MCF 10A (cell line): ENCODE measurements around the gene PRSS21. TPM values are rescaled to one million over a fixed set of nuclear protein-coding genes. Genes with fewer than 3 reads are reported as not detected.
A peak's percentile ranks its signal among the peaks of the same experiment; 100 is the strongest.

ENCODE experiments used
- BruUV-seq: library from RNA; stranded (reverse); fragments of 400-500 nt; replicated peaks from 2 replicates; lab custom pipeline; 2021; lab: Mats Ljungman, UMichigan
- CTCF ChIA-PET: fragments of 300-600 bp; sonication (Branson Sonifier 250); formaldehyde crosslinking; extraction: SDS; loops from one replicate; lab custom pipeline; 2021; ENCODE audit warnings: antibody characterized with exemption, inconsistent platforms; lab: Yijun Ruan, JAX
- POLR2A ChIA-PET: fragments of 300-600, 350-650 bp; sonication (Branson Sonifier 250); formaldehyde crosslinking; extraction: SDS; loops from one replicate; lab custom pipeline; 2020; ENCODE audit warnings: antibody characterized with exemption, inconsistent platforms; lab: Yijun Ruan, JAX
- DNase-seq: peaks from one replicate; pipeline ENCODE4 v3.0.0-alpha.2; 2018; ENCODE audit not compliant: unreplicated experiment
- H3K27ac Mint-ChIP-seq: one replicate; pipeline ENCODE4 v1.8.0; 2022; ENCODE audit warnings: mild to moderate bottlenecking, low read depth, mixed read lengths; ENCODE audit not compliant: unreplicated experiment
- H3K27me3 Mint-ChIP-seq: one replicate; pipeline ENCODE4 v1.8.0; 2022; ENCODE audit warnings: mixed read lengths; ENCODE audit not compliant: insufficient read depth, unreplicated experiment
- H3K36me3 Mint-ChIP-seq: one replicate; pipeline ENCODE4 v1.8.0; 2022; ENCODE audit warnings: mild to moderate bottlenecking, moderate library complexity, mixed read lengths; ENCODE audit not compliant: insufficient read depth, unreplicated experiment
- H3K4me1 Mint-ChIP-seq: one replicate; pipeline ENCODE4 v1.8.0; 2022; ENCODE audit warnings: mixed read lengths; ENCODE audit not compliant: insufficient read depth, unreplicated experiment
- H3K4me3 Mint-ChIP-seq: one replicate; pipeline ENCODE4 v1.8.0; 2022; ENCODE audit warnings: mild to moderate bottlenecking, moderate library complexity, mixed read lengths; ENCODE audit not compliant: unreplicated experiment
- H3K9me3 Mint-ChIP-seq: one replicate; pipeline ENCODE4 v1.8.0; 2022; ENCODE audit warnings: mixed read lengths; ENCODE audit not compliant: unreplicated experiment
- CTCF ChIP-seq: fragments of 200-600 bp; IDR thresholded peaks from one replicate; pipeline ENCODE4 v1.8.0; 2022; ENCODE audit warnings: antibody characterized with exemption, mild to moderate bottlenecking; ENCODE audit not compliant: unreplicated experiment
- intact Hi-C: fragments of 100-400 bp; cut with micrococcal nuclease; formaldehyde crosslinking; loops from 2 replicates; pipeline ENCODE4 v1.14.1; 2022
- total RNA-seq: library from RNA; stranded (reverse); gene quantifications from 2 replicates; pipeline ENCODE4 v1.2.3, GENCODE V29; 2022

Gene PRSS21
- total RNA-seq, 1 experiment from 2014 or later, result 16.4 TPM

GRCh38 chr16:2853531-2854073, 36.6 kb downstream of the PRSS21 start:
- no peak overlapping the region for H3K4me3 Mint-ChIP-seq
- POLR2A ChIA-PET, result no interaction called here
- peaks cover 13% of the 10 kb centered on the region for H3K27me3 Mint-ChIP-seq
- H3K4me1 Mint-ChIP-seq, result peaks cover 6% of the 10 kb centered on the region
- CTCF ChIA-PET, result interaction anchor here (0.7 to 1.9 kb wide), 6 partner anchors 10 to 180 kb away, joined by 3 to 7 read pairs (median 4); no protein-coding TSS in a partner anchor
- no TSS peak for BruUV-seq
- no peaks in the 10 kb centered on the region for H3K36me3 Mint-ChIP-seq
- intact Hi-C loops, result no loop called here
- no peak for TF ChIP-seq CTCF
- no peak for DNase-seq
- H3K9me3 Mint-ChIP-seq, result peaks cover 10% of the 10 kb centered on the region
- no peak overlapping the region for H3K27ac Mint-ChIP-seq

- ChIA-PET POLR2A (interaction anchor here (0.7 to 0.9 kb wide), 2 partner anchors 19 to 77 kb away, joined by 3 read pairs; no protein-coding TSS in a partner anchor), CTCF (interaction anchor here (0.6 to 1.9 kb wide), 7 partner anchors 9 to 179 kb away, joined by 3 to 7 read pairs (median 4); no protein-coding TSS in a partner anchor)
- DNase-seq, result no peak
- peaks cover under 1% of the 10 kb centered on the region for H3K27me3 Mint-ChIP-seq
- no peak overlapping the region for H3K27ac Mint-ChIP-seq
- peaks cover 10% of the 10 kb centered on the region for H3K9me3 Mint-ChIP-seq
- peak; percentile 73 for TF ChIP-seq CTCF
- H3K4me1 Mint-ChIP-seq, result peaks cover 6% of the 10 kb centered on the region
- no peak overlapping the region for H3K4me3 Mint-ChIP-seq
- intact Hi-C loops, result no loop called here
- no peaks in the 10 kb centered on the region for H3K36me3 Mint-ChIP-seq
- BruUV-seq, result no TSS peak
Measured at GRCh38 chr16:2854700-2855309, 37.8 kb downstream of the PRSS21 start.

- BruUV-seq, result no TSS peak
- Mint-ChIP-seq H3K4me3 (no peak overlapping the region), H3K4me1 (peaks cover 6% of the 10 kb centered on the region), H3K27me3 (no peaks in the 10 kb centered on the region), H3K27ac (no peak overlapping the region), H3K36me3 (no peaks in the 10 kb centered on the region), H3K9me3 (peaks cover 10% of the 10 kb centered on the region)
- ChIA-PET CTCF (interaction anchor here (0.7 kb wide), 1 partner anchor 15 kb away, joined by 3 read pairs; no protein-coding TSS in a partner anchor), POLR2A (interaction anchor here (0.9 kb wide), 1 partner anchor 19 kb away, joined by 3 read pairs; no protein-coding TSS in a partner anchor)
- TF ChIP-seq CTCF, result no peak
- DNase-seq, result no peak
- intact Hi-C loops, result no loop called here
Measured at GRCh38 chr16:2855536-2855935, 38.5 kb downstream of the PRSS21 start.

- POLR2A ChIA-PET, result interaction anchor here (0.9 kb wide), 1 partner anchor 18 kb away, joined by 3 read pairs; no protein-coding TSS in a partner anchor
- no peak overlapping the region for H3K27ac Mint-ChIP-seq
- no peak for DNase-seq
- no peaks in the 10 kb centered on the region for H3K36me3 Mint-ChIP-seq
- intact Hi-C loops, result no loop called here
- no peaks in the 10 kb centered on the region for H3K27me3 Mint-ChIP-seq
- H3K4me1 Mint-ChIP-seq, result peaks cover 6% of the 10 kb centered on the region
- CTCF ChIA-PET, result interaction anchor here (0.5 to 0.7 kb wide), 5 partner anchors 9 to 433 kb away, joined by 3 read pairs; no protein-coding TSS in a partner anchor
- no peak for TF ChIP-seq CTCF
- no peak overlapping the region for H3K4me3 Mint-ChIP-seq
- no TSS peak for BruUV-seq
- peaks cover 10% of the 10 kb centered on the region for H3K9me3 Mint-ChIP-seq
Measured at GRCh38 chr16:2856061-2856670, 39.1 kb downstream of the PRSS21 start.
